ENCODE data around the gene PALLD. TPM values are rescaled to one million over a fixed set of nuclear protein-coding genes. Genes with fewer than 3 reads are reported as not detected.
A peak's percentile ranks its signal among the peaks of the same experiment; 100 is the strongest.

The PALLD gene
- total RNA-seq, 4 donors from 2014 or later: 60.2 to 437 (median 118) TPM

GRCh38 chr4:168621806-168622589 is 125.1 kb downstream of the PALLD start:
- TF ChIP-seq POLR2A (IDR thresholded peaks at IDR 0.05): no peak
- no peak for TF ChIP-seq CTCF (IDR thresholded peaks at IDR 0.05)
- Histone ChIP-seq H3K27me3 (no peaks in the 10 kb centered on the region), H3K9me3 (no peaks in the 10 kb centered on the region), H3K36me3 (no peaks in the 10 kb centered on the region), H3K4me3 (no peak overlapping the region), H3K4me1 (no peaks in the 10 kb centered on the region), H3K27ac (peak overlapping the region in 2 of 4 donors; percentile 0 to 52)
- no peak for DNase-seq
- intact Hi-C loops (cut with DNase I): no loop called here
- WGBS, 2 donors: 76 to 85% methylated on average over 9 of the region's 9 CpGs

GRCh38 chr4:168622600-168622999 is 125.7 kb downstream of the PALLD start:
- DNase-seq: no peak

GRCh38 chr4:168623011-168623410 is 126.2 kb downstream of the PALLD start:
- Histone ChIP-seq H3K9me3 (no peaks in the 10 kb centered on the region), H3K36me3 (no peaks in the 10 kb centered on the region), H3K4me3 (no peak overlapping the region), H3K27me3 (no peaks in the 10 kb centered on the region), H3K27ac (peak overlapping the region in 1 of 4 donors; percentile 2), H3K4me1 (no peaks in the 10 kb centered on the region)
- no peak for DNase-seq
- intact Hi-C loops (cut with DNase I): no loop called here
- no peak for TF ChIP-seq CTCF (IDR thresholded peaks at IDR 0.05)
- no peak for TF ChIP-seq POLR2A (IDR thresholded peaks at IDR 0.05)

More at GRCh38 chr4:168622600-168622999, 125.7 kb downstream of the PALLD start:
- Histone ChIP-seq H3K27me3 (no peaks in the 10 kb centered on the region), H3K4me1 (no peaks in the 10 kb centered on the region), H3K36me3 (no peaks in the 10 kb centered on the region), H3K27ac (peak overlapping the region in 2 of 4 donors; percentile 0 to 2), H3K4me3 (no peak overlapping the region), H3K9me3 (no peaks in the 10 kb centered on the region)
- 69 to 87% methylated on average over 5 of the region's 5 CpGs for WGBS, 2 donors
- intact Hi-C loops (cut with DNase I): no loop called here
- no peak for TF ChIP-seq POLR2A (IDR thresholded peaks at IDR 0.05)
- TF ChIP-seq CTCF (IDR thresholded peaks at IDR 0.05): no peak

GRCh38 chr4:168623484-168623883 is 126.6 kb downstream of the PALLD start:
- Histone ChIP-seq H3K27me3 (no peaks in the 10 kb centered on the region), H3K9me3 (no peaks in the 10 kb centered on the region), H3K36me3 (no peaks in the 10 kb centered on the region), H3K4me3 (no peak overlapping the region), H3K27ac (no peak overlapping the region), H3K4me1 (no peaks in the 10 kb centered on the region)
- DNase-seq: no peak
- intact Hi-C loops (cut with DNase I): no loop called here
- 91 to 94% methylated on average over 5 of the region's 5 CpGs for WGBS, 2 donors
- TF ChIP-seq POLR2A (IDR thresholded peaks at IDR 0.05): no peak
- TF ChIP-seq CTCF (IDR thresholded peaks at IDR 0.05): no peak

- intact Hi-C loops (cut with DNase I): no loop called here
- 86 to 87% methylated on average over 5 of the region's 5 CpGs for WGBS, 2 donors
- DNase-seq: no peak
These were observed 131.4 kb downstream of the PALLD start for GRCh38 chr4:168628251-168628650.

More at GRCh38 chr4:168628251-168628650, 131.4 kb downstream of the PALLD start:
- Histone ChIP-seq H3K4me3 (no peak overlapping the region), H3K4me1 (peaks cover 0 to 28% (median 7%) of the 10 kb centered on the region in 3 donors), H3K27ac (no peak overlapping the region), H3K9me3 (no peaks in the 10 kb centered on the region), H3K27me3 (peaks cover 0 to 29% (median 0%) of the 10 kb centered on the region in 4 donors), H3K36me3 (no peaks in the 10 kb centered on the region)
- TF ChIP-seq POLR2A (IDR thresholded peaks at IDR 0.05) (no peak), CTCF (IDR thresholded peaks at IDR 0.05) (no peak)

Measured in esophagus squamous epithelium (tissue), 5 donors.